Pancreas (tissue), 10 donors: Measurements from ENCODE around the gene ASAP2. TPM values are rescaled to one million over a fixed set of nuclear protein-coding genes. Genes with fewer than 3 reads are reported as not detected.

Experiments
- ATAC-seq, 4 donors: fragments of 200-7000 bp; cut with Tn5 transposase; one replicate each; pipeline versions ENCODE4 v1.8.0 to v1.9.1; 2020; ENCODE audit warnings: mild to moderate bottlenecking in 4 of 4, moderate library complexity in 4 of 4
- DNase-seq, 6 donors: peaks; one replicate each; pipeline ENCODE4 v3.0.0-alpha.2; 2020
- FAIRE-seq: peaks from 2 replicates; lab custom pipeline; 2012; peaks lifted over from hg19 to GRCh38; lab: Jason Lieb, UNC
- H3K27ac ChIP-seq, 4 donors: fragments of 200-600 bp; sonication (generic); 1 replicate in 3 of 4; 2 replicates in 1 of 4; pipeline versions ENCODE4 v1.5.0 to v1.8.0; 2020
- H3K27me3 ChIP-seq, 4 donors: fragments of 200-600 bp; one replicate each; pipeline ENCODE4 v1.8.0; 2021
- H3K36me3 ChIP-seq, 3 donors: fragments of 200-600 bp; sonication (generic) in 1 of 3; one replicate each; pipeline versions ENCODE4 v1.5.0 to v1.8.0; 2020 to 2021
- H3K4me1 ChIP-seq, 3 donors: fragments of 200-600 bp; one replicate each; pipeline ENCODE4 v1.8.0; 2021
- H3K4me3 ChIP-seq, 4 donors: fragments of 200-600 bp; sonication (generic) in 2 of 4; one replicate each; pipeline versions ENCODE4 v1.5.0 to v1.8.0; 2020 to 2021
- H3K9me3 ChIP-seq, 4 donors: fragments of 200-600 bp; one replicate each; pipeline ENCODE4 v1.8.0; 2021
- WGBS, 2 donors: extraction: QIAGEN DNeasy Blood & Tissue Kit; methylation state at CpG; one replicate each; pipeline ENCODE4 v1.1.7; 2013; 5-methylcytosine and 5-hydroxymethylcytosine counted together
- intact Hi-C, 3 donors: fragments of 100-400 bp; cut with DNase I; formaldehyde crosslinking; loops; one replicate each; pipeline versions ENCODE4 v1.11.1 to v1.14.2; 2022
- polyA plus RNA-seq, 2 donors: library from polyadenylated mRNA; stranded (reverse); fragments of 200-250 nt; gene quantifications; one replicate each; pipeline ENCODE4 v1.2.3, GENCODE V29; 2013
- total RNA-seq, 6 donors: library from RNA; stranded (reverse); fragmentation: NEBNext Ultra II Directional in 4 of 6; extraction: Animal tissue kit (Norgen Biotek cat#: 25700) in 4 of 6; gene quantifications; one replicate each; pipeline versions ENCODE4 v1.2.1 to v1.2.4, GENCODE V29; 2021 to 2023
- TF ChIP-seq, protein P1 (sequence below), 4 donors: fragments of 200-600 bp; sonication (generic) in 3 of 4; IDR thresholded peaks; one replicate each; pipeline versions ENCODE4 v1.5.0 to v1.8.0; 2021; ENCODE audit warnings: antibody characterized with exemption in 4 of 4
- donor health status: healthy with polysubstance abuse.
- donor health status: DM: no; HTN: no; CAD: no; lungs with moderate emphysema.
- donor health status: DM: no; HTN: no; CAD: no.
- donor health status: control.
- donor health status: control.
- donor health status: Bipolar disorder and iron deficiency.
- donor health status: DM: yes; HTN: yes; CAD: no.
- donor health status: DM: no; HTN: no; CAD: no.
- donor health status: DM: no; HTN: no; CAD: no.
- donor health status: DM: yes; HTN: yes; CAD: no.

Gene ASAP2
- total and polyA plus RNA-seq, 8 donors = 5.8 to 17.7 (median 7.3) TPM

DNA sequence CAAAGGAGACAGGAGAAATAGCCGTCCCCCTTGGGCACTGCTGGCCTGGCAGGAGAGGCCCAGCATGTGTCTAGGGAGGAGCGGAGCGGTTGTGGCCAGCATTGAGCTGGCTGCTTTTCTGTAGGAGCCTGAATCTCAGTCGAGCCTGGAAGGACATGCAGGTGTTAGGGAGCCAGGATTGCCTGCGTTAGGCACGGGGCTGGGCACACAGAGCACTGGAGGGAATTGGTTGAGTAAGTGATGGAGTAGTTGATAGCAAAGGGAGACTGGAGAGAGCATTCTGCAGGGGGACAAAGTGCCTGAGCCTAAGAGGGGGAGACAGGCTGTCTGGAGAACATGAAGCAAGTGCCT is 22.8 kb downstream of the ASAP2 start:
- TF ChIP-seq, protein P1, sequence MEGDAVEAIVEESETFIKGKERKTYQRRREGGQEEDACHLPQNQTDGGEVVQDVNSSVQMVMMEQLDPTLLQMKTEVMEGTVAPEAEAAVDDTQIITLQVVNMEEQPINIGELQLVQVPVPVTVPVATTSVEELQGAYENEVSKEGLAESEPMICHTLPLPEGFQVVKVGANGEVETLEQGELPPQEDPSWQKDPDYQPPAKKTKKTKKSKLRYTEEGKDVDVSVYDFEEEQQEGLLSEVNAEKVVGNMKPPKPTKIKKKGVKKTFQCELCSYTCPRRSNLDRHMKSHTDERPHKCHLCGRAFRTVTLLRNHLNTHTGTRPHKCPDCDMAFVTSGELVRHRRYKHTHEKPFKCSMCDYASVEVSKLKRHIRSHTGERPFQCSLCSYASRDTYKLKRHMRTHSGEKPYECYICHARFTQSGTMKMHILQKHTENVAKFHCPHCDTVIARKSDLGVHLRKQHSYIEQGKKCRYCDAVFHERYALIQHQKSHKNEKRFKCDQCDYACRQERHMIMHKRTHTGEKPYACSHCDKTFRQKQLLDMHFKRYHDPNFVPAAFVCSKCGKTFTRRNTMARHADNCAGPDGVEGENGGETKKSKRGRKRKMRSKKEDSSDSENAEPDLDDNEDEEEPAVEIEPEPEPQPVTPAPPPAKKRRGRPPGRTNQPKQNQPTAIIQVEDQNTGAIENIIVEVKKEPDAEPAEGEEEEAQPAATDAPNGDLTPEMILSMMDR (IDR thresholded peaks at IDR 0.05) = no peak
- Histone ChIP-seq H3K4me3 (no peak overlapping the region), H3K27ac (no peak overlapping the region), H3K27me3 (no peaks in the 10 kb centered on the region), H3K4me1 (peaks cover 0 to 18% (median 2%) of the 10 kb centered on the region in 3 donors), H3K36me3 (no peaks in the 10 kb centered on the region), H3K9me3 (no peaks in the 10 kb centered on the region)
- DNase-seq (no peak), ATAC-seq (no peak), FAIRE-seq (no peak)
- intact Hi-C loops = no loop called here
- WGBS, 2 donors = 81 to 82% methylated on average over 6 of the region's 6 CpGs

DNA sequence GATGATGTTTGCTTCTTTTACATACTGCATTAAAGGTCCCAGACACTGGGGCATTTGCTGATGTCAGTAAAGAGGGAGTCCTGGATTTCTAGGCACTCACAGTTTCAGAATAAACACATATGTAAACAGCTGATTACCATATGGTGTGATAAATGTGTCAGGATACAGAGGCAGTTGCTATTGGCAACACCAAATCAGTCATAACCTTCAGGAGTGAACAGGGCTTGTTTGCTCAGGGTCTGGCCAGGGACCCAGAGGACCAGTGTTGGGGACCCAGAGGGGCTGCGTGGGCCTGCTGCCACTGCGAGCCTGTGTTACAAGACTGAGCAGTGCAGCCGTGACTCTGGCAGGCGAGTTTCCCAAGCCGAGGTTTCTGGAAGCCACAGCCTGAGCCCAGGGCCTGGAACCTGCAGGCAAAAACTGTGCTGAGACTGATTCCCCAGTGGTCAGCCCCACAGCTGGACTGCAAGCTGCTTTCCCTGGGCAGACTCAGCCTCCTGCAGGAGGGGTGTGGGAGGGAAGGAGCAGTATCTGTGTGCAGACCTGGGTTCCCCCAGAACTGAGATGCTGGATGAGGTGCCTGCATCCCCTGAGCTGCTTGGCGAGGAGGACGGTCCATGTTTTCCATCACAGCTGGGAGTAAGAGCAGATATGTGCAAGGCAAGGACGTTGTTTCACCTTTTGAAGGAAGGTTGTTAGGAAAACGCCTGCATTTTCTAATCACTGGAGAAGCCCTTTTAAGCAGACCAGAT is 23.6 kb downstream of the ASAP2 start:
- DNase-seq (no peak), FAIRE-seq (no peak), ATAC-seq (peak in 3 of 4 donors; percentile 37 to 52 (median 49))
- no peaks in the 10 kb centered on the region for H3K36me3 ChIP-seq
- no peak overlapping the region for H3K27ac ChIP-seq
- no peaks in the 10 kb centered on the region for H3K9me3 ChIP-seq
- H3K4me3 ChIP-seq = no peak overlapping the region
- intact Hi-C loops = no loop called here
- WGBS, 2 donors = 45 to 58% methylated on average over 9 of the region's 9 CpGs
- TF ChIP-seq, protein P1 (IDR thresholded peaks at IDR 0.05) = no peak
- H3K4me1 ChIP-seq = peaks cover 2 to 24% (median 5%) of the 10 kb centered on the region in 3 donors
- no peaks in the 10 kb centered on the region for H3K27me3 ChIP-seq

DNA sequence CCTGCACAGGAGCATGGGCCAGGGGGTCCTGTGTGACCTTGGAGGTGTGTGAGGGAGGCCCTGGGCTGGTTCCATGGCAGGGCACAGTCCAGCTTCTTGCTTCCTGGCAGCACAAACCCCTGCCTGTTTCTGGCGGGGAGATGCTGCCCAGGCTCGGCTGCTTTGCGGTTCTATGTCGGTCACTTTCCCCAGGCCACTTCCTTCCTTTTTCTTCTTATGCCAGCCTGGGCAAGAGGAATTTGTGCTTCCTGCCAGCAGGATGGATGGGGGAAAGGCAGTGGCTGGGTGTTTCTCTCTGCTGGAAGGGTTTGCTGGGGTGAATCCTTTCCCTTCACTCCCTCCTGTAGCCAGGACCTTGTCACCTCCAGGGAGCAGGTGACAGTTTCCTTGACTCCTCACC is 24.3 kb downstream of the ASAP2 start:
- intact Hi-C loops = no loop called here
- H3K27me3 ChIP-seq = no peaks in the 10 kb centered on the region
- no peak overlapping the region for H3K27ac ChIP-seq
- H3K4me1 ChIP-seq = peaks cover 2 to 29% (median 6%) of the 10 kb centered on the region in 3 donors
- H3K4me3 ChIP-seq = no peak overlapping the region
- TF ChIP-seq, protein P1 (IDR thresholded peaks at IDR 0.05) = no peak
- no peak for FAIRE-seq
- WGBS, 2 donors = 46 to 48% methylated on average over 4 of the region's 4 CpGs
- no peak for DNase-seq
- no peaks in the 10 kb centered on the region for H3K9me3 ChIP-seq
- no peaks in the 10 kb centered on the region for H3K36me3 ChIP-seq
- peak in 3 of 4 donors; percentile 18 to 30 (median 26) for ATAC-seq

DNA sequence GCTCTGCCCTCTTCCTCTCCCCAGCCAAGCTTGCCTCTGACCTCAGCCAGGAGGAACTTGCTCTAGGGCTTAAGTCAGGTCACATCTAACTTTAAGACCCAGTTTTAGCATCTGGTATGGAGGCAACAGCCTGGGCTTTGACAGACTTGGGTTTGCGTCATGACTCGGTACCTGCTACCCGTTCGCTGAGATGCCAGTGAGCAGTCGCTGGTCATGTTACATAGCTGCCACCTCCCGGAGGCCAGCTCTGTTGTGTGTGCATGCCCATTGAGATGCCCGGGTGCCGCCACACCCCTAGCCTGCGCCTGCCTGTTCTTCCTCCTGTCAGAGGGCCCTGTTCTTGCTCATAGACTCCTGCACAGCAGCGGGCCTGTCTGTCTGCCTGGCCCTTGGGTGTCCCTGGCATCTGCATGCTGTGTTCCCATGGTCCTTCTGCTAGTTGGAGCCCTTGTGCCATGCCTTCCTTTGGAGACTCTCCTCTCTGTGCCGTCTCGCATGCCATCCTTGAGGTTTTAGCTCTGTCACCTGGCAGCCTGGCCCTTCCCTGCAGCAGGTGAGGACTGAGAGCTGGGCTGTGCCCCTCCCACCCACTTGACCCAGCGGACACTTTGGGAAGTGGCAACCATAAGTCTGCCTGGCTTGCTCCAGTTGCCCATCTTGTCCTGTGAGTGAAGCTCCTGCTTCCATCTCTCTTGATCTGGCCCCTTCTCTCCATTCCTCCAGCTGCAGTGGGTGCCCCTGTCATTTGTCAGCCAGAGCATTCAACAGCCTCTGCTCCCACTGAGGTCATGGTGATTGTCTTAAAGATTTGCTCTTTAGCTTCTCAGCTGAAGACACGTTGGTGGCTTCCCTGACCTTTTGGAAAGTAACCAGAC is 24.9 kb downstream of the ASAP2 start:
- no peak for DNase-seq
- no peak overlapping the region for H3K4me3 ChIP-seq
- WGBS, 2 donors = 90 to 91% methylated on average over 14 of the region's 14 CpGs

More for the DNA sequence above, 24.9 kb downstream of the ASAP2 start:
- Histone ChIP-seq H3K36me3 (no peaks in the 10 kb centered on the region), H3K27ac (no peak overlapping the region), H3K9me3 (no peaks in the 10 kb centered on the region), H3K4me1 (peaks cover 2 to 29% (median 6%) of the 10 kb centered on the region in 3 donors), H3K27me3 (no peaks in the 10 kb centered on the region)
- FAIRE-seq (no peak), ATAC-seq (peak in 3 of 4 donors; percentile 3 to 13 (median 4))
- TF ChIP-seq, protein P1 (IDR thresholded peaks at IDR 0.05) = no peak
- intact Hi-C loops = no loop called here
